ENCODE measurements around the gene TBL1Y. TPM values are rescaled to one million over a fixed set of nuclear protein-coding genes. Genes with fewer than 3 reads are reported as not detected.

Gene TBL1Y
- polyA plus RNA-seq, 3 donors: not detected

GRCh38 chrY:7002581-7002980 is 92.1 kb downstream of the TBL1Y start:
- Mint-ChIP-seq H3K36me3 (no peaks in the 10 kb centered on the region), H3K4me3 (no peak overlapping the region), H3K9me3 (peaks cover 0 to 2% (median 0%) of the 10 kb centered on the region in 7 donors), H3K27me3 (ENCODE audit: low read depth in 3 of 3) (no peaks in the 10 kb centered on the region), H3K4me1 (no peaks in the 10 kb centered on the region), H3K27ac (no peak overlapping the region)
- Histone ChIP-seq H3K9me3 (replicated peaks in 1 of 2; ENCODE audit: control insufficient read depth in 1 of 2, insufficient read depth in 1 of 2, low read length in 2 of 2) (no peaks in the 10 kb centered on the region), H3K79me2 (ENCODE audit: insufficient read depth, low read length) (no peaks in the 10 kb centered on the region), H4K20me1 (ENCODE audit: insufficient read depth, low read length) (no peaks in the 10 kb centered on the region), H3K27me3 (ENCODE audit: control insufficient read depth in 2 of 2, insufficient read depth in 2 of 2, low read length in 2 of 2) (no peaks in the 10 kb centered on the region), H3K36me3 (replicated peaks in 1 of 2; ENCODE audit: control insufficient read depth in 1 of 2, insufficient read depth in 2 of 2, low read length in 2 of 2) (no peaks in the 10 kb centered on the region), H3K4me2 (replicated peaks; ENCODE audit: extremely low read depth, low read length, poor library complexity, severe bottlenecking) (no peak overlapping the region), H2AFZ (ENCODE audit: insufficient read depth, low read depth, low read length, poor library complexity, severe bottlenecking) (no peak overlapping the region), H3K27ac (ENCODE audit: low read depth in 1 of 2, low read length in 2 of 2) (no peak overlapping the region), H3K4me1 (ENCODE audit: control insufficient read depth in 1 of 2, insufficient read depth in 2 of 2, low read length in 2 of 2) (no peaks in the 10 kb centered on the region), H3K4me3 (replicated peaks in 1 of 3; ENCODE audit: low read depth in 2 of 3, low read length in 3 of 3) (no peak overlapping the region), H3K9ac (ENCODE audit: insufficient read depth, low read length, poor library complexity, severe bottlenecking) (no peak overlapping the region)
- TF ChIP-seq CTCF (IDR thresholded peaks at IDR 0.05): no peak
- WGBS (ENCODE audit: insufficient coverage): no CpG with 5 or more reads among the region's 3 CpGs
- no peak for DNase-seq
- intact Hi-C loops (cut with micrococcal nuclease): no loop called here

- Histone ChIP-seq H3K27ac (ENCODE audit: low read depth in 1 of 2, low read length in 2 of 2) (no peak overlapping the region), H2AFZ (ENCODE audit: insufficient read depth, low read depth, low read length, poor library complexity, severe bottlenecking) (no peak overlapping the region), H3K4me2 (replicated peaks; ENCODE audit: extremely low read depth, low read length, poor library complexity, severe bottlenecking) (no peak overlapping the region), H3K9me3 (replicated peaks in 1 of 2; ENCODE audit: control insufficient read depth in 1 of 2, insufficient read depth in 1 of 2, low read length in 2 of 2) (no peaks in the 10 kb centered on the region), H3K79me2 (ENCODE audit: insufficient read depth, low read length) (no peaks in the 10 kb centered on the region), H3K27me3 (ENCODE audit: control insufficient read depth in 2 of 2, insufficient read depth in 2 of 2, low read length in 2 of 2) (no peaks in the 10 kb centered on the region), H3K36me3 (replicated peaks in 1 of 2; ENCODE audit: control insufficient read depth in 1 of 2, insufficient read depth in 2 of 2, low read length in 2 of 2) (no peaks in the 10 kb centered on the region), H3K9ac (ENCODE audit: insufficient read depth, low read length, poor library complexity, severe bottlenecking) (no peak overlapping the region), H3K4me3 (replicated peaks in 1 of 3; ENCODE audit: low read depth in 2 of 3, low read length in 3 of 3) (no peak overlapping the region), H4K20me1 (ENCODE audit: insufficient read depth, low read length) (no peaks in the 10 kb centered on the region), H3K4me1 (ENCODE audit: control insufficient read depth in 1 of 2, insufficient read depth in 2 of 2, low read length in 2 of 2) (no peaks in the 10 kb centered on the region)
- no peaks in the 10 kb centered on the region for H3K27me3 Mint-ChIP-seq (ENCODE audit: low read depth in 3 of 3)
- no peak for TF ChIP-seq CTCF (IDR thresholded peaks at IDR 0.05)
- no peak overlapping the region for H3K4me3 Mint-ChIP-seq
- H3K9me3 Mint-ChIP-seq: no peaks in the 10 kb centered on the region
- WGBS (ENCODE audit: insufficient coverage): 100% methylated on average over 1 of the region's 1 CpG
- DNase-seq: no peak
- H3K4me1 Mint-ChIP-seq: no peaks in the 10 kb centered on the region
- H3K36me3 Mint-ChIP-seq: no peaks in the 10 kb centered on the region
- intact Hi-C loops (cut with micrococcal nuclease): no loop called here
- no peak overlapping the region for H3K27ac Mint-ChIP-seq
These were observed 97.4 kb downstream of the TBL1Y start for GRCh38 chrY:7007911-7008310.

Data from CD14-positive monocyte (primary cell).